HG02623 (cell line): ENCODE data around the gene LAGE3.
A peak's percentile ranks its signal among the peaks of the same experiment; 100 is the strongest.
"Not testable (repeated sequence)": the region's sequence is repeated elsewhere in the genome, so short reads cannot be mapped to it uniquely, and the experiment has no call there.

Source experiments
- ATAC-seq: cut with Tn5 transposase; IDR thresholded peaks from one replicate; pipeline ENCODE4 v1.9.1; 2021; ENCODE audit warnings: moderate library complexity; ENCODE audit not compliant: unreplicated experiment

LAGE3 gene

GRCh38 chrX:154502098-154502497 lies 23.0 kb upstream of the LAGE3 start:
- ATAC-seq, result no peak

GRCh38 chrX:154501423-154501822 lies 22.3 kb upstream of the LAGE3 start:
- not testable (repeated sequence) for ATAC-seq

GRCh38 chrX:154496591-154497137 lies 17.6 kb upstream of the LAGE3 start:
- ATAC-seq, result not testable (repeated sequence)

DNA sequence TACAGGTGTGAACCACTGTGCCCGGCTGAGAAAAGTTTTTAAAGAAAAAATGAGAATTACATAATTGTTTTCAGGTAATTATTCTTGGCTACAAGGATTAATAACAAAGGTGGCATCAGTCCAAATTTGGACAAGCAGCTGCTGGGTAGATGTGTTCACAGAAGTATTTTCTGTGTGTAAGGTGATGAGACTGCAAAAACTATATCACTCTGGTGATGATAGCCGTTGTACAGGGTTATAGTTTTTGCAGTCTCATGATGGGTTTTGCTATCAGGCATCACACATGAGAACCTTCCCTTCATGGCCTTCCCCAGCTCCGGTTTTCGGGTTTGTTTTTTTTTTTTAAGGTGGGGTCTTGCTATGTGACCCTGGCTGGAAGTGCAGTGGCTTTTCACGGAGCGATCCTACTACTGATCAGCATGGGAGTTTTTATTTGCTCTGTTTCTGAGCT lies 16.4 kb upstream of the LAGE3 start:
- ATAC-seq, result no peak

GRCh38 chrX:154494715-154495114 lies 15.6 kb upstream of the LAGE3 start:
- no peak for ATAC-seq

- peak; percentile 67 for ATAC-seq
These were observed 11.5 kb upstream of the LAGE3 start, which contains the start of gene SLC10A3 for GRCh38 chrX:154490414-154491083. Gene SLC10A3 (minus strand): TSS chrX:154490629. CDS start chrX:154488940, 1,689 bp downstream.

DNA sequence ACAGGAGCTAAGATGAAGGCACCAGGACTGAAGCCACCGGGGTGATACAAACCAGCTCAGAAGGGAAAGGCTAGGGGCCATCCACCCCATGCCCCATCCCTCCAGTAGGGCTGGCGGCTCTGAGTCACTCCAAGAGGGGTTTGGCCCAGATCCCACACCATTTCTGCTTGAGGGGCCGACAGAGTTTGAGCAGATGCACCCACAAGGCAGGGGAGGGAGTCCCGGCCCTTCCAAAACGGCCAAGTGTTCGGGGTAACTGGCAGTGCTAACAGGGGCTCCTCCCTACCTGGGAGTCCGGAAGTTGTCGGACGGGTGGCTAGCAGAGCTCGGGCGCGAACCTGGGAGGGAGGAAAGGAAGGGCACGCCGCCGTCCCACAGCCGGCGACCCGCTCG lies 10.9 kb upstream of the LAGE3 start:
- peak; percentile 19 for ATAC-seq

GRCh38 chrX:154489182-154489581 lies 10.1 kb upstream of the LAGE3 start:
- ATAC-seq, result no peak

DNA sequence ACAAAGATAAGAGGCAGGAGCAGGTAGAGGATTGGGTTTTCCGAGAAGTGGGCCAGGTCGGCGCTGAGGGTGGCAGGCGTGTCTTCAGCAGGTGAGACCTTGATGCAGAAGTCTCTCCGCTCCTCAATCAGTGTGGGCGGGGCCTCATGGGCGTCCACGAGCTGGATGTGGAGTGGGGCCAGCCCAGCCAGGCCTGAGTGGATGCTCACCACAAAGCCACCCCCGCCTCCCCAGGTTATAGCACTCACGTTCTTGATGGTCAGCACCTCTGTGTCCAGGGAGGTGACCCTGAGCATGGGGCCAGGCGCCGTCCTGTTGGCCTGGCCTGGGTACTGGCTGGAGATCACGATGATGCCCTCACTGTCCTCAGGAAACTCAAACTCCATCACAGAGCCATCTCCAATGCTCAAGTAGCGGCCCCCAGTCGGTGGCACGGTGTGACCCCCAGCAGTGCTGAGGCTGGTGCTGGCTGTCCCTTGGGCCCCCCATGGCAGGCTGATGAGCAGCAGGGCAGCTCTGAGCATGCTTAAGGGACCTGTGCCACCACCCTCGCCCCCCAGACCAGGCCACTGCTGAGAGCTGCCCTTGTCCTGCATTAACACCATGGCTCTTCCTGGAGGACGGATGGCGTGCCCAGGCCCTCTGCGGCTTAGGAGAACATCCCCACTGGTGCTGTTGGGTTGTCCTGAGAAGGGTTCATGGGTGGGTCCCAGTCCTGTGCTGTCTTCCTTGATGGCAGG lies 9.4 kb upstream of the LAGE3 start:
- ATAC-seq, result no peak

- no peak for ATAC-seq
These were observed 8.6 kb upstream of the LAGE3 start for GRCh38 chrX:154487518-154488290.

DNA sequence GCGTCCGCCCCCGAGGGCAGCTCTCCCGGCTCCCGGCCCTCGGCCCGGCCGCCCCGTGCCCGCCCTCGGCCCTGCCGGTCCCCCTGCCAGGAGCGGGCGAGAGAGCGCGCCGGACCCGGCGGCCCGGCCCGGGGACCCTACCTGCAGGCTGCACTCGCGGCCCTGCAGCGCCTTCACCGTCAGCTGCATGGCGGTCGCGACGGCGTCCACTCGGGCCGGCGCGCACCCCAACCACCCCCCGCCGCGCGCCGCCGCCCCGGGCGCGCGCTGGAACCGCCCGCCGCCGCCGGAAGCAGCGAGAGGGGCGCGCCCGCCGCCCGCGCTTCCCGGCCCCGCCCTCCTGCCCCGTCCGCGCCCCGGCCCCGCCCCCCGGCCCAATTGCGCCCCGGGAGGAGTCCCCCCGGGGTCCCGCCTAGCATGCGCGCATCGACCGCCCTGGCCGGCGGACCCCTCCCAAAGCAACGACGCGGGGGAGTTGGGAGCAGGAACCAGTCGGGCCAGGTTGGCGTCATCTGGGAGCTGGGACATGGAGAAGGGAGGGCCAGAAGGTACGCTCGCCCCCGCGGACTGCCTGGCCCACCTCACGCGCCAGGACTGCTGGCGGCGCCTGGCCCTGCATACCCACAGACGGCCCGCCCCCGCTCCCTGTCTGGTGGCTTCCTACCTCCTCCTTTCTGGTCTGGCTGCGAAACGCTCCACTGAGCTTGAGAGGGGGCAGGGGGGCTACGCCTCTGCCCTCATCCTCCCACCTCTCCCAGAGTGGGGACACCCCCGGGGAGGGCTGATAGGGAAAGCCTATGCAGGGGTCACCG lies 7.5 kb upstream of the LAGE3 start, which contains the start of gene UBL4A:
UBL4A (minus strand) TSS at position 220 of the 812 bp plus-strand sequence; CDS start at position 189, 31 bp downstream.
- ATAC-seq, result no peak

DNA sequence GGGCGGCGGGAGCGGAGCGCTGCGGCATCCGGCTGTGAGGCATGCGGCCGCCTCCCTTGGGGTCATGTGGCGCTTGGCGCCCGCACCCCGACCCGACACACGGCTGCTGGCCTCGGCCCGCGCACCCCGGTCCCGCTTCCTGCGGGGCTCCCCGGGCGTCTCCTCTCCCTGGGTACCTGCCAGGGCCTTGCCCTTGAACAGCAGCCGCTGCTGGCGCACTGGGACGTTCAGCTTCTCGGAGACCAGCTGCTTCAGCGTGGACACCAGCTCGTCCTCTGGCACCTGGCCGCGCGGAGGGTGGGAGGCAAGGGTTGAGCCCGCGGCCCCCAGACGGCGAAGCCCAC lies 6.9 kb upstream of the LAGE3 start:
- no peak for ATAC-seq

- no peak for ATAC-seq
These were observed 6.3 kb upstream of the LAGE3 start for GRCh38 chrX:154485150-154486051.

GRCh38 chrX:154484255-154485149 lies 5.4 kb upstream of the LAGE3 start:
- ATAC-seq, result no peak

- no peak for ATAC-seq
These were observed 4.2 kb upstream of the LAGE3 start for GRCh38 chrX:154483325-154483724.

DNA sequence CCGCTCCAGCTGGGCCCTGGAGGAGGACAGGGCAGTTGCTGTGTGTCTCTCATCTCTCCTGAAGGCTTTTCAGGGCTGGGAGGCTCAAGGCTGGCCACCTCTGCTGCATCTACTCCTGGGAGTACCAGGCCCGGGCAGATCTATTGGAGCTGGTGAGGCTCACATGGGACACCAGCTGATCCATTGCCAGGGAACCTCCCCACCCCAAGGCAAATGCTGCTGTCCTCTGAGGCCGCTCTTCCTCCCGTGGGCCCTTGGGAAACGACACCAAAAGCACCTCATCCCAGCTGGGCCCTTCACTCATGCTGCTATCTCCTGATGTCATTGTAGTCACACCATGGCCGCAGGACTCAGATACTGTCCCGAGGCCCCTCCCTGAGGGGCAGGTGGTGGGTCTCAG lies 3.7 kb upstream of the LAGE3 start:
- ATAC-seq, result no peak

- no peak for ATAC-seq
These were observed 3.0 kb upstream of the LAGE3 start for GRCh38 chrX:154481911-154482601.

- ATAC-seq, result no peak
These were observed 2.1 kb upstream of the LAGE3 start for GRCh38 chrX:154481195-154481594.
